NCI-H2196 treated with DMSO at 0.1 percent for 48 hours (cell line): ENCODE results near the gene SULT2B1.

Source experiments
- DNase-seq: peaks from one replicate; lab custom pipeline; 2025; ENCODE audit not compliant: unreplicated experiment; lab: John Stamatoyannopoulos, UW

Gene SULT2B1

DNA sequence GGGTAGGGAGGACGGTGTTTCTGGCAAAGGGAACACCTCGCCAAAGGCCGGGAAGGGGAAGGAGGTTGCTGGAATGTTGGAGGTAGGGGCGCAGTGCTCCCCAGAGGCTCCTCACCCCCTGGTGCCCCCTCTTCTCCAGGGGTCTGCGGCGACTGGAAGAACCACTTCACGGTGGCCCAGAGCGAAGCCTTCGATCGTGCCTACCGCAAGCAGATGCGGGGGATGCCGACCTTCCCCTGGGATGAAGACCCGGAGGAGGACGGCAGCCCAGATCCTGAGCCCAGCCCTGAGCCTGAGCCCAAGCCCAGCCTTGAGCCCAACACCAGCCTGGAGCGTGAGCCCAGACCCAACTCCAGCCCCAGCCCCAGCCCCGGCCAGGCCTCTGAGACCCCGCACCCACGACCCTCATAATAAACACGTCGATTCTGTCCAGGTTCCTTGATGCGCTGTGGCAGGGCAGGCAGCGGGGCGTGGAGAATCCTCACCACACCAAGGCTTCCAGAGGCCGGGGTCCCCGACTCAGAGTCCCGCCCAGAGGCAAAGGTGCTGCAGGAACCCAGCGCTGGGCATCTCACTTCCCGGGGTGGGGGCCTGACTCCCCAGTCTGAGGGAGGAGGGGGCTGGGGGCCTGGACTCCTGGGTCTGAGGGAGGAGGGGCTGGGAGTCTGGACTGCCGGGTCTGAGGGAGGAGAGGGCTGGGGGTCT lies 47.2 kb downstream of the SULT2B1 start:
- DNase-seq, result no peak

DNA sequence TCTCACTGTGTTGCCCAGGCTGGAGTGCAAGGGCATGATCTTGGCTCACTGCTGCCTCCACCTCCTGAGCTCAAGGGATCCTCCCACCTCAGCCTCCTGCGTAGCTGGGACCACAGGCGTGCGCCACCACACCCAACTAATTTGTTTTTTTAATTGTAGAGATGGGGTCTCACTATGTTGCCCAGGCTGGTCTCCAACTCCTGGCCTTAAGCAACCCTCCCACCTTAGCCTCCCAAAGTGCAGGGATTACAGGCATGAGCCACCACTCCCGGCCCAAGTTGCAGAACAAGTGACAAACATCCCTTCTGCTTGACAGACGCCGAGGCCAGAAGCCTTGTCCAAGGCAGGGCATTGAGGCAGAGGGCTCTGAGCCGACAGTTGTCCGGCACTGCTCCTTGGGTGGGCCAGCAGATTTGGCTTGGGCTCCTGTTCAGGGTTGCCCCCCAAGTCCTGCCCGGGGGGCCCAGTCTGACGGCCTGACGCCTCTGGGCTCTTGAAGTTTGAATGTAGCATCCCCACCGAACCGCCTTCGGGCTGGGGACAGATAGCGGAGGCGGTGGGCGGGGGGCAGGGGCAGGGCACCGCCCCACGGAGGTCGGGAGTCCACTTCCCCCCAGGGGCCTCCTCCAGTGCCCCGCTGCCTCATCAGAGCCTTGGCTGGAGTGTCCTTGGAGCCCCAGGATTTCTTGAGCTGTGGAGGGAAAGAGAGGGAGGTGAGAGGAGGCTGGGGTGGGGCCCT lies 48.9 kb downstream of the SULT2B1 start:
- DNase-seq, result no peak

GRCh38 chr19:48603001-48603400 lies 51.0 kb downstream of the SULT2B1 start:
- DNase-seq, result no peak

DNA sequence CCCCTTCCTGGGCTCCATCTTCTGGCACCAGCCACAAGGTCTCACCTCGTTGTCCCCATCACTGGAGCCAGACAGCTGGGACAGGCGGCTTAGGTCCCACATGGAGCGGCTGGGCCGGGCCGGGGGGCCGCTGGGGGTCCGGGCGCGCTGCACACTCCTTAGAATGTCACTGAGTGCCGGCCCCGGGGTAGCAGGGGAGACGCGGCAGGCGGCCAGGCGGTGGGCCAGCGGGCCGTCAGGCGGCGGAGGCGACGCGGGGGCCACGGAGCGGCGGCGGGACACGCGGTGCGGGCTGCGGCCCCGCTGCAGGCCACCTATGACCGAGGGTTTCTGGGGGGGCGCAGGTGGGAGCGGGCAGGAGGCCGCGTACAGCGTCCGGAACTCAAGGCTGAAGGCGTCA lies 51.5 kb downstream of the SULT2B1 start:
- DNase-seq, result no peak

DNA sequence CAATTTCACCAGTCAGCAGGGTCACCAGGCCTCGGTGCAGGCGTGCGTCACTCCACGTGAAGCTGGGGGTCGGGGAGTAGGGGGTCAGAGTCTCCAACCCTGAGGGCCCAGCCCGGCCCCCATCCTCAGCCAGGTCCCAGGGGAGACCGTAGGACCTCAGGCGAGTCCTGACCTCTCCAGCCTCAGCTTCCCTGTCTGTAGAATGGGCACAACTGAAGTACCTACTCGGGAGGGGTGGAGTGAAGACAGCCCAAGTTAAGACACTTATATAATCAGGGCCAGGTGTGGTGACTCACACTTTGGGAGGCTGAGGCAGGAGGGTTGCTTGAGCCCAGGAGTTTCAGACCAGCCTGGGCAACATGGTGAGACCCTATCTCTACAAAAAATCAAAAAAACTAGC lies 51.9 kb downstream of the SULT2B1 start:
- DNase-seq, result no peak

DNA sequence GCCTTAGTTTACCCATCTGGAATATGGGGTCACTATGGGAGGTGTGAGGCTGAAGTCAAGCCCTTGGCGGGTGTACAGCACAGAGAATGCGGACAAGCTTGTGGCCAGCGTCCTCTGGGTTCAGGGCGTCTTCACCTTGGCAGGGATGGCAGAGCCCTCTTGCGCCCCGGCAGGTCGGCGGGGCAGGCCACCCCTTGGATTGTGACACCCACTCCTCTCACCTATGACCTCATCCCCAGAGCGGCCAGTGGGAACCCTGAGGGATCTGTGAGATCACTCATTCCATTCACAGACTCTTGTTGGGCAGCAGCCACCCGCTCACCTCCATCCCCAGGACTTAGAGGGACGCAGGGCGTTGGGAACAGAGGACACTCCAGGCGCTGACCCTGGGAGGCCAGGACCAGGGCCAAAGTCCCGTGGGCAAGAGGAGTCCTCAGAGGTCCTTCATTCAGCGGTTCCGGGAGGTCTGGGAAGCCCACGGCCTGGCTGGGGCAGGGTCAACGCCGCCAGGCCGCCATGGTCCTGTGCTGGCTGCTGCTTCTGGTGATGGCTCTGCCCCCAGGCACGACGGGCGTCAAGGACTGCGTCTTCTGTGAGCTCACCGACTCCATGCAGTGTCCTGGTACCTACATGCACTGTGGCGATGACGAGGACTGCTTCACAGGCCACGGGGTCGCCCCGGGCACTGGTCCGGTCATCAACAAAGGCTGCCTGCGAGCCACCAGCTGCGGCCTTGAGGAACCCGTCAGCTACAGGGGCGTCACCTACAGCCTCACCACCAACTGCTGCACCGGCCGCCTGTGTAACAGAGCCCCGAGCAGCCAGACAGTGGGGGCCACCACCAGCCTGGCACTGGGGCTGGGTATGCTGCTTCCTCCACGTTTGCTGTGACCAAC lies 54.7 kb downstream of the SULT2B1 start, which contains the start of gene SPACA4:
Gene SPACA4, plus strand, starts transcription at position 280 of the 896 bp plus-strand sequence. Its CDS starts 237 bp downstream, at position 517.
- DNase-seq, result no peak

DNA sequence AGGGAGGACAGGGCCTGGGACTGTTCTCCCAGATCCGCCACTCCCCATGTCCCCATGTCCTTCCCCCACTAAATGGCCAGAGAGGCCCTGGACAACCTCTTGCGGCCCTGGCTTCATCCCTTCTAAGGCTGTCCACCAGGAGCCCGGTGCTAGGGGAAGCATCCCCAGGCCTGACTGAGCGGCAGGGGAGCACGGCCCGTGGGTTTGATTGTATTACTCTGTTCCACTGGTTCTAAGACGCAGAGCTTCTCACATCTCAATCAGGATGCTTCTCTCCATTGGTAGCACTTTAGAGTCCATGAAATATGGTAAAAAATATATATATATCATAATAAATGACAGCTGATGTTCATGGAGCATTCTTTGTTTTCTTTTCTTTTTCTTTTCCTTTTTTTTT lies 55.4 kb downstream of the SULT2B1 start:
- no peak for DNase-seq

GRCh38 chr19:48608798-48609263 lies 56.9 kb downstream of the SULT2B1 start:
- peak; percentile 17 for DNase-seq

GRCh38 chr19:48609571-48610108 lies 57.7 kb downstream of the SULT2B1 start:
- no peak for DNase-seq

- no peak for DNase-seq
Observed at GRCh38 chr19:48611872-48612271, 59.9 kb downstream of the SULT2B1 start.

- DNase-seq, result no peak
Observed at GRCh38 chr19:48613024-48613851, 61.3 kb downstream of the SULT2B1 start.

DNA sequence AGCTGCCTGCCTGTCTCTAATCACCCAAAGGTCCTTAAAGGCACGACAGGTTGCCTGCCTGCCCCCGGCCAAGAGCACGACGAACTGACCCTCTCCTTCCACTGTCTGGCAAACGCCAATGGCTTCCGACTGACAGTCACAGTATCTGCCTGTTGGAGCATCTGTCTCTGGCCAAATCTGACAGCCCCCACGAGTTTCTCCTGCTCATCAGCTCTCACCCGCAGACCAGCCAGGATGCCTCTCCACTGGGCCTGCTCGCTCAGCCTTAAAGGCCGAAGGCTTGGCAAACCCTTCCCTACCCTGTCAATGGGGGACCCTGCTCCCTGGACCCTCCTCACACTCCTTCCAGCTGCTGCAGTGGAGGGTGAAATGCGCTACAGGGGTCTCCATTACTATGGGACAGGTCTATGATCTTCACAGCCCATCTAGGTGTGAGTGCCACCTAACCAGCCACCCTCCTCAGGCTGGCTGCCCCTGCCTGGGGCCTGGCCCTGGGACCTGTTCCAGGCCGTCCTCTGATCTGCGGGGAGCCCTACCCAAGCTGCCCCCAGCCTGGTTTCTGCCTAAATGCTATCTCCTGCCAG lies 62.0 kb downstream of the SULT2B1 start:
- DNase-seq, result no peak

GRCh38 chr19:48614436-48615230 lies 62.7 kb downstream of the SULT2B1 start, which contains the start of gene FAM83E:
Gene FAM83E, minus strand, starts transcription at chr19:48615076. Its CDS starts 1,704 bp downstream, at chr19:48613372.
- DNase-seq, result no peak

GRCh38 chr19:48615231-48616040 lies 63.5 kb downstream of the SULT2B1 start:
- DNase-seq, result no peak

GRCh38 chr19:48616041-48616436 lies 64.1 kb downstream of the SULT2B1 start:
- no peak for DNase-seq

DNA sequence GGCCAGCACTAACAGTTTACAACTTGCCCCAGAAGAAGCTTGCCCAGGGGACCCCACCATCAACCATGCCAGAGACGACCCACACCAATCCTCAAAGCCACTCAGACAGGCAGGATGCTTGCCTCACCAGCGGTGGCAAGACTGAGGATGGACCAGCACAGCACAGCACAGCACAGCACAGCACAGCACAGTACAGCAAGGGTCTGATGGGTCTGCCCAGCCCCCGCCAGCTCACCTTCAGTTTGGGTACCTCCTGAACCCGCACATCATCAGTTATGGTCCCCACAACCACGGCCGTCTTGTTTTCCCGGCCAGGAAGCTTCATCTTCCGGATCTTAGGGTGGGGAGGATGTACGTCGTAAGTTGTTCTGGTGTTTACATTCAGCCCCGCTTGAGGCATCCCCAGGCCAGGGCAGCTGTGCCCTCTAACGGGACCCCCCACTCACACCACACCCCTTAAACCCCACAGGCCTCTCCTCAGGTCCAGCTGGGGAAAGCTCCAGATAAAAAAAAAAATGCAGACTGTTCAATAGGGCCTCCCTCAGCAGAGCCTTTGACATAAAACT lies 64.6 kb downstream of the SULT2B1 start:
- no peak for DNase-seq

GRCh38 chr19:48617146-48617937 lies 65.4 kb downstream of the SULT2B1 start:
- no peak for DNase-seq
